ENCODE results near the gene CASP8AP2.

DNA sequence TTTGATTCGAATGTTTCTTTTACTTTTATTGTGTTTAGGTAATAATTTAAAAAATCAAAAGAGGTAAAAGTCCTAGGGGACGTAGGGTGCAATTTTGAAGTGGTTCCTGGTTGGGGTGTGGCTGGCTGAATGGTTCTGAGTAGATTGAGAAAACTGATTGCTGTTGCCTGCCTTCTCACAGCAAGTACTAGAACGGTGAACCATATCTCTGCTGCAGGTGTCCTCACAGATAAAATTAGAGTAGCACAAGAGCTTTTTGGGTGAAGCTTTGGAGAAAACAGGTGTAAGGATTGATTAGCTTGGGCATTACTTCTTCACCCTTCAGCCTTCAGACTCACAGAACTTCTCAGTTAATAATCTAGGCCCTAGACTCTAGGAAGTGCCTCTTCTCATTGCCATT lies 44.8 kb downstream of the CASP8AP2 start:
- TF ChIP-seq YY1 (IDR thresholded peaks at IDR 0.05; ENCODE audit: insufficient read depth, insufficient read length) (no peak), SUZ12 (IDR thresholded peaks at IDR 0.05; ENCODE audit: extremely low read depth, insufficient read depth, insufficient read length) (no peak), ZNF274 (IDR thresholded peaks at IDR 0.05; ENCODE audit: low read depth, low read length) (no peak)
